ENCODE results near the gene PHGDH.

PHGDH gene

DNA sequence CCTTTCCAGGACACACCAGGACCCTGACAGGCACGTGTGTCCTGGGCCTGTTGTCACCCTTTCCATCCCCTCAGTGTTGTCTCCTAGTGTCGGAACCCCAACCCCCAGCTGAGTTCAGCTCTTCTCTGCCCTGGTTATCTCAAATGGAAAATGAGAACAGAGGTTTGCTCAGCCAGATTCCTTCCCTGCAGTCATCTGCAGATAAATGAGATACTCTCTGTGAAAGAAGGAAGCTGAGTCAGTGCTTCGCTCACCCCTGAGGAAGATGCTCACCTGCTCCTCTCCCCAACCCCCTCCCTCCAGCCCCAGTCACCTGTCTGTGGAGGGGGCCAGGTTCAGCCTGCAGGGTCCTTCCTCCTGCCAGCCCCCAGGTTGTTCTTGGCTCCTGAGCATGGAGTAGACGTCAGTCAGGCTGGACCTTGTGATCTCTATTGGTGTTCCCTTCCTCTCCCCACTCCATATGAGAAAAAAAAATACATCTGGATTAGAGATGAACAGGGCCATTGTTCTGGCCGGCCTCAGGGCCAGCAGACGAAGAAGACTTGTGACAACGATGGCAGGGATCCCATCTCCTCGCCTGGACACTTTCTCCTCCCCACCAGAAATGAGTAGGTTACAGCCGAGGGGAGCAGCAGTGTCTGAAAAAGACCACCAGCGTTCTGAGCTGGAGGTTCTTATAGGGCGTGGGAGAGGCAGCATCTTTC is 20.9 kb downstream of the PHGDH start:
- DNase-seq: no peak

DNA sequence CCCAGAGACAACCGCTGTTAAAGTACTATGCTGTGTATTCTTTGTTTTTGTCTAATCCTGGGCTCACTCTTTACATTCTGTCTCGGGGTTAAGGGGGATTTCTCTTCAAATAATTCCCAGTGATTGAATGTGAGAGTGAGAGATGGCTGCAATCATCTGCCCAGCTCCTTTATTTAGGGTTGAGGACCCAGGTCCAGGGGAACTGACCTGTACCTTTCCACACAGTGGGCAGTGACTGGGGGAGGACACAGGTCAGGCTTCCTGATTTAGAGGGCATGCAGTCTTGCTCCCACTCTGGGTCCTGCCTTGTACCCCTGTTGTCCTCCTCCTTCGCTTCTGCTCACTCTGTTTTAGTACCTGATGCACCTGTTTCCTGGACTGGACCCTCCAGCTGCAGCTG is 22.0 kb downstream of the PHGDH start:
- DNase-seq: no peak

GRCh38 chr1:119735217-119735616 is 23.5 kb downstream of the PHGDH start:
- DNase-seq: no peak

- no peak for DNase-seq
Observed at GRCh38 chr1:119736649-119737039, 24.9 kb downstream of the PHGDH start.

DNA sequence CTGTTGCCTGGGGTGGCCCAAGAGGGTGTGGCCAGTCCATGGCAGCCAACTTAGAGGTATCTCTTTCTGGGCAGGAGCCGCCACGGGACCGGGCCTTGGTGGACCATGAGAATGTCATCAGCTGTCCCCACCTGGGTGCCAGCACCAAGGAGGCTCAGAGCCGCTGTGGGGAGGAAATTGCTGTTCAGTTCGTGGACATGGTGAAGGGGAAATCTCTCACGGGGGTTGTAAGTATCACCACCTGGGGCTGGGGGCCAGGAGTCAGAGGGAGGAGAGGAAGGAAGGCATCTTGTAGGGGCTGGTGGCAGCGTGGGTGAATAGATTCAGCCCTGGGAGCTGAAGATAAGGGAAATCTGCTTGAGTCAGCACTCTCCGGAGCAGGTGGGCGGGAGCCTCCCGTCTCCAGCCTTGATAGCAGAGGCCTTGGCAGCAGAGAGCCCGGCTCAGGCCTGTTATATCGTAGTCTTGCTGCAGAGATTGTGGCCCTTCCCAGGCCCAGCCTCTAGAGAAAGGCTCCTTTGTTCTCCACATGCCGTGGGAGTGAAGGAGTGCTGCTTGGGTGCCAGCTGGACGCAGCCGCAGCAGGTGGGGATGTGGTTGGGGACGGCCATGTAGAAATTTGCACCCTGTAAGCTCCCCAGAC is 25.4 kb downstream of the PHGDH start:
- DNase-seq: no peak

DNA sequence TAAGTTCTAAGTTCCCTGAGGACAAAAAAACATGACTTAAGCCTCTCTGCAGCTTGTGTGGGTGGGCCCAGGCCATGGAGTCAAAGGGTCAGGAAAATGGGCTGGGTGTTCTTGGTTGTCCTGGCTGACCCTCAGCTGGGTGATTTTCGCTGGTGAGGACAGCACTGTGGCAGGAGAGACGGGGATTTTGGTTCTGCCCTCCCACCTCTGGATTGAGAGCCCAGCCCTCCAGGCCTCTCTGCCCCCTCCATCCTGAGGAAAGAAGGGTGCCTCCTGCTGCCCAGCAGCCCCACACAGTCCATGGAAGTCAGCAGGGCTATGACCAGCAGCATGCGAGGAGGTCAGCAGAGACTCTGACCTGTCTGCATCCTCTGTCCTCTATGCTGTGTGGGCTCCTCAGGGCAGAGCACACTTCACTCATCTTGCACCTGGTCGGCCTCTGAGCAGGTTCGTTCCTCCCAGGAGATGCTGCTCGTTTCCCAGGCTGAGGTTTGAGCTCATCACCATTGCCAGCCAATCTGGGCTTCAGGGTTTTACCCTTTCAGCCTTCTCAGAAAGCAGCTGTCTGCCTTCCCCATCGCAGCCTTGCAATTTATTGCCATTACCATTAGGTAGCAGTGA is 26.5 kb downstream of the PHGDH start:
- no peak for DNase-seq

DNA sequence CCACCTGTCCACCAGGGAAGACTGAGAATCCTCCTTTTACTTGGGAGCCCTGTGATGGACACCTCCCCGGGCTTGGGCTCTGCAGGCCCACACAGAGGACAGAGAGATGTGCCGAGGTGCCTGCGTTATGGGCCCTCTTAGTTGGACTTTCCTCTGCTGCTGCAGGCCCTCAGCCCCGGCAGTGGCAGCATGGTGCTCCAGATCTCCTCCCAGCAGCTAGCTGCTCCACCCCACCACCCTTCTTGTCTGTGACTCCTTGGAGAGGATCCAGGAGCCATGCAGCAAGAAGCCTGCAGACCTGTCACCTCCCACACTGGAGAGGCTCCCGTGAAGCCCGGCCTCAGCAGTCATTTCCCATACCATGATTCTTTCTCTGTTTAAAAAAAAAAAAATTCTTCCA is 27.4 kb downstream of the PHGDH start:
- DNase-seq: no peak

GRCh38 chr1:119740261-119740660 is 28.5 kb downstream of the PHGDH start:
- DNase-seq: no peak

GRCh38 chr1:119740896-119741780 is 29.4 kb downstream of the PHGDH start:
- no peak for DNase-seq

- no peak for DNase-seq
Observed at GRCh38 chr1:119742202-119742601, 30.5 kb downstream of the PHGDH start.

DNA sequence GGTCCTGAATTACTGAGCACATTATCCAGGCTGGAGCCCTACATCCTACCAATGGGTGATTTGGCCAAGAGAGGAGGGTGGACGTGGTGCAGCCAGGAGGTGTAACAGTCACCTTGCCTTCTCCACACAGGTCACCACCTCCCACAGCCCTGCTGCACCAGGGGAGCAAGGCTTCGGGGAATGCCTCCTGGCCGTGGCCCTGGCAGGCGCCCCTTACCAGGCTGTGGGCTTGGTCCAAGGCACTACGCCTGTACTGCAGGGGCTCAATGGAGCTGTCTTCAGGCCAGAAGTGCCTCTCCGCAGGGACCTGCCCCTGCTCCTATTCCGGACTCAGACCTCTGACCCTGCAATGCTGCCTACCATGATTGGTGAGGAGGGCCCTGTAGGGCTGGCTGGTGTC is 30.9 kb downstream of the PHGDH start:
- no peak for DNase-seq

GRCh38 chr1:119743308-119743707 is 31.6 kb downstream of the PHGDH start:
- no peak for DNase-seq

GRCh38 chr1:119743776-119744597 is 32.3 kb downstream of the PHGDH start:
- DNase-seq: peak; percentile 16

DNA sequence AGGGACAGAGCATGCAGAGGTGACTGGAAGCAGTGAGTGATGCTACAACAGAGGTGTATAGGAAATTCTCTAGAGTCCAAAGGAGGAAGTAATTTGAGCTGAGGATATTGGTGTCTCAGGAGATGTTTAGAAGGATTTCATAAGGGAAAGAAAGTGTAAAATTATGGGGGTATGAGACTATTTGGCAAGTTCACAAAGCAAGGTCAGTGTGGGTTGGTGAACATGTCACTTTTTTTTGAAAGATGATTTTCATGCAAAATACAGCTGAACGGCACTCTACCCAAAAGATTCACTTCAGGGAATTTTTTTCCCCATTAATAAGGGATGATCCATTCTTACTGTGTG is 32.8 kb downstream of the PHGDH start:
- DNase-seq: no peak

DNA sequence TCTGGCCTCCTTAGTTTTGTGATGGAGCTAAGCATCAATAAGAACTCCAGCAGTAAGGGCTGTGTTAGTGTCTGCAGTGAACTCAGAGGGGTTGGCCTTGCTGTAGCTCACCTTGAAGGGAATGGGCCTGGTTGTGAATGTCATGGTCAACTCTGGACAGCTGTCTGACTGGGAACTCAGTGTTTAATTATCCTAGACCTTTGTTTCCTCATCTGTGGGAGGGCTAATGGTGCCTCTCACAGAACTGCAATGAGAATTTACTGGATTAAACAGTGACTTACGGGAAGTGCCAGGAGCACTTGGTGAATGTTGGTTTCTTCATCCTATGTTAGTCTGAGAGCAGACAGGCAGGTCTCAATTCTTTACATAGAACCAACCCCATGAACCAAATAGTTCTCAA is 33.3 kb downstream of the PHGDH start:
- no peak for DNase-seq

- DNase-seq: no peak
Observed at GRCh38 chr1:119747451-119747850, 35.7 kb downstream of the PHGDH start.

- no peak for DNase-seq
Observed at GRCh38 chr1:119748040-119748439, 36.3 kb downstream of the PHGDH start.

GRCh38 chr1:119752592-119752991 is 40.9 kb downstream of the PHGDH start:
- DNase-seq: no peak

DNA sequence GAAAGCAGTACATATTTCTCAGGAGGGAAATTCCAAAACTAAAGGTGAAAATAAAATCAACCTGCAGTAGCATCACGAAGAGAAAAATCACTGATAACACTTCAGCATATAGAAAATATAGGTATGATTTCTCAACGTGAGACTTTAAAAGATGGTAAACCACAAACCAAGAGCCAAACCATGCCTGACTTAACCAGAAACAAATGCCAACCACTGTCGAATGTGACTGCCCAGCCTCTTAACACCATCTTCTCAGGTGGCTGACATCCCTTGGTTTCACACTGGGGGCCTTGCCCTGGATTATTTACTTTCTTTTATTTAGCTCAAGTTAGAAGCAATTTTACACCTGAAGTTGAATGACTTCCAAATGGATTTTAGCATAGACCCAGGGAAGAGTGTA is 46.9 kb downstream of the PHGDH start:
- no peak for DNase-seq

DNA sequence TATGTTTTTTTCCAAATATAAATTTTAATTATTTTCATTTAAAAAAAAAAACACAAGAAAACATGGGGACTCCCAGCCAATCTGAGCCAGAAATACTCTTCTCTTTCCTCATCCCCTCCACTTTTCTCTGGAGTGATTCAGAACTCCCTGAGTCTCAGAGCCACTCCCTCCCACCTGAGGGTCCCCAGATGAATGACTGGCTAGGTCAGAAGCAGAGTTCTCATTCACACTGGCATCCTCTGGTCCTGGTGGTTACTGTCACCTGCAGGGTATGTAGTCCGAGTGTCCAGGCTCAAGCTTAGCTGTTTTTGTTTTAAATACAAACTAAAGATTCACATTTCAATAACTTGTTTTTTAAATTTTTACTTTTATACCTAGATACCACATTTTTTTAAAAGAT is 50.7 kb downstream of the PHGDH start:
- no peak for DNase-seq

- DNase-seq: no peak
Observed at GRCh38 chr1:119762953-119763352, 51.2 kb downstream of the PHGDH start.

DNA sequence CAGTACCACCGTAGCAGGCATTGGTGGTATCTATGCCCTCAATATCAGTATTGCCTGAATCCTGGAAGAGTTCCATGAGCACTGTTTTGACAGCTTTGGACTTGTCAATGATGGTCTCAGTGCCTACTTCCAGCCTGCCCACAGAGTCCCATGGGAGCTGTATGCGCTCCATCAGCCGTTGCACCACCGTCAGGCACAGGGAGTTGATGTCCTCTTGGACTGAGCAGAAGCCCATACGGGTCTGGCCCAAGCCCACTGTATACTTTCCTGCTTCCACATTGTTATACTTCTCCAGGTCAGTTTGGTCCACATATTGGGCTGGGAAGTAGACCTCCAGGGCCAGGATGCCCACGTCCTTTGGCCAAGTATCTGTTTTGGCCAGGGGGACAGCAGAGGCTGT is 52.5 kb downstream of the PHGDH start:
- no peak for DNase-seq

GRCh38 chr1:119766374-119766794 is 54.6 kb downstream of the PHGDH start:
- DNase-seq: no peak
